Gastrocnemius medialis (tissue), 4 donors: Measurements from ENCODE around the gene MSRB3.

Experiments used
- CTCF ChIP-seq, 5 experiments: fragments of 450-650 bp in 3 of 5; fragments of 200-600 bp in 2 of 5; sonication (generic) in 2 of 5; IDR thresholded peaks in 4 of 5; conservative IDR thresholded peaks in 1 of 5; 1 replicate in 4 of 5; 2 replicates in 1 of 5; pipeline ENCODE4 v1.5.1; 2016 to 2019; ENCODE audit warnings: antibody characterized with exemption in 5 of 5, mild to moderate bottlenecking in 3 of 5, moderate library complexity in 3 of 5
- POLR2A ChIP-seq, 2 donors: fragments of 450-650 bp; IDR thresholded peaks; one replicate each; pipeline ENCODE4 v1.6.1; 2017; ENCODE audit warnings: antibody characterized with exemption in 2 of 2, mild to moderate bottlenecking in 2 of 2, moderate library complexity in 2 of 2

- TF ChIP-seq CTCF (IDR thresholded peaks at IDR 0.05 in 4 of 5, conservative IDR thresholded peaks at IDR 0.05 in 1 of 5): no peak
- TF ChIP-seq POLR2A (IDR thresholded peaks at IDR 0.05): no peak
Observed at GRCh38 chr12:65496617-65497016, 218.1 kb downstream of the MSRB3 start.
